ENCODE measurements around the gene PLA2R1. TPM values are rescaled to one million over a fixed set of nuclear protein-coding genes. Genes with fewer than 3 reads are reported as not detected.

Gene PLA2R1
- total RNA-seq, 3 donors from 2014 or later (not counting 1 experiment from before 2014, with no cell fraction given), result not detected

GRCh38 chr2:160087854-160088745, 25.7 kb upstream of the PLA2R1 start:
- Mint-ChIP-seq H3K4me1 (no peaks in the 10 kb centered on the region), H3K36me3 (peaks cover 42% of the 10 kb centered on the region), H3K9me3 (peaks cover 5 to 23% of the 10 kb centered on the region in 2 donors), H3K27ac (no peak overlapping the region), H3K27me3 (ENCODE audit: low read depth in 2 of 2) (peaks cover 0 to 13% of the 10 kb centered on the region in 2 donors), H3K4me3 (no peak overlapping the region)
- no peak for ATAC-seq
- DNase-seq, result peak in 1 of 2 donors; percentile 14
- H3K9me3 ChIP-seq (ENCODE audit: control insufficient read depth, insufficient read depth, low read length), result peaks cover 53% of the 10 kb centered on the region
- WGBS (ENCODE audit: insufficient coverage), result 89% methylated on average over 4 of the region's 4 CpGs
- intact Hi-C loops (cut with micrococcal nuclease), result no loop called here
- TF ChIP-seq, protein P1, sequence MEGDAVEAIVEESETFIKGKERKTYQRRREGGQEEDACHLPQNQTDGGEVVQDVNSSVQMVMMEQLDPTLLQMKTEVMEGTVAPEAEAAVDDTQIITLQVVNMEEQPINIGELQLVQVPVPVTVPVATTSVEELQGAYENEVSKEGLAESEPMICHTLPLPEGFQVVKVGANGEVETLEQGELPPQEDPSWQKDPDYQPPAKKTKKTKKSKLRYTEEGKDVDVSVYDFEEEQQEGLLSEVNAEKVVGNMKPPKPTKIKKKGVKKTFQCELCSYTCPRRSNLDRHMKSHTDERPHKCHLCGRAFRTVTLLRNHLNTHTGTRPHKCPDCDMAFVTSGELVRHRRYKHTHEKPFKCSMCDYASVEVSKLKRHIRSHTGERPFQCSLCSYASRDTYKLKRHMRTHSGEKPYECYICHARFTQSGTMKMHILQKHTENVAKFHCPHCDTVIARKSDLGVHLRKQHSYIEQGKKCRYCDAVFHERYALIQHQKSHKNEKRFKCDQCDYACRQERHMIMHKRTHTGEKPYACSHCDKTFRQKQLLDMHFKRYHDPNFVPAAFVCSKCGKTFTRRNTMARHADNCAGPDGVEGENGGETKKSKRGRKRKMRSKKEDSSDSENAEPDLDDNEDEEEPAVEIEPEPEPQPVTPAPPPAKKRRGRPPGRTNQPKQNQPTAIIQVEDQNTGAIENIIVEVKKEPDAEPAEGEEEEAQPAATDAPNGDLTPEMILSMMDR (IDR thresholded peaks at IDR 0.05), result no peak
- H3K36me3 ChIP-seq (ENCODE audit: control insufficient read depth, insufficient read depth, low read length), result no peaks in the 10 kb centered on the region
- no peak overlapping the region for H3K27ac ChIP-seq (ENCODE audit: low read length)
- no peak overlapping the region for H3K4me3 ChIP-seq (ENCODE audit: low read length)
- no peaks in the 10 kb centered on the region for H3K4me1 ChIP-seq (ENCODE audit: control insufficient read depth, insufficient read depth, low read length)
- no peaks in the 10 kb centered on the region for H3K27me3 ChIP-seq (ENCODE audit: control insufficient read depth, insufficient read depth, low read length)

DNA sequence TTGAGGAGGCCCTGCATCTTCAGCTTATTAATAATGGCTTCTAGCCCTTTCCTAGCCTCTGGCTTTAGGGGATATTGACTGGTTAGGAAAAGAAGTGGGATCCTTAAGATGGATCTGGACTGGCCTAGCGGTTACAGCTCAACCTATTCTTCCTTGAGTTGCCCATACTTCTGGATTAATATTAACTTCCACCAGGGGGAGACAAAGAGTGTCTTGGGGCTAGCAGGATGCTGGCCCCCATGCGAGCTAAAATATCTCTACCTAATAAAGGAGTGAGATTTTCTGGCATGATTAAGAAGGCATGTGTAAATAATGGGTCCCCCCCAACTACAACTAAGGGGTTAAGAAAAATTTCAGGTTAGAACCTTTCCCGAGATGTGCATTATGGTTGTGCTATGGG, 23.2 kb upstream of the PLA2R1 start:
- H3K36me3 ChIP-seq (ENCODE audit: control insufficient read depth, insufficient read depth, low read length), result no peaks in the 10 kb centered on the region
- H3K4me1 ChIP-seq (ENCODE audit: control insufficient read depth, insufficient read depth, low read length), result no peaks in the 10 kb centered on the region
- no peak overlapping the region for H3K27ac Mint-ChIP-seq
- H3K9me3 ChIP-seq (ENCODE audit: control insufficient read depth, insufficient read depth, low read length), result peaks cover 53% of the 10 kb centered on the region
- intact Hi-C loops (cut with micrococcal nuclease), result no loop called here
- no peaks in the 10 kb centered on the region for H3K4me1 Mint-ChIP-seq
- peaks cover 30% of the 10 kb centered on the region for H3K36me3 Mint-ChIP-seq
- WGBS (ENCODE audit: insufficient coverage), result 100% methylated on average over 1 of the region's 3 CpGs
- ATAC-seq, result no peak
- H3K27me3 Mint-ChIP-seq (ENCODE audit: low read depth in 2 of 2), result peaks cover 0 to under 1% of the 10 kb centered on the region in 2 donors
- TF ChIP-seq, protein P1 (IDR thresholded peaks at IDR 0.05), result no peak
- DNase-seq, result no peak
- no peaks in the 10 kb centered on the region for H3K27me3 ChIP-seq (ENCODE audit: control insufficient read depth, insufficient read depth, low read length)
- H3K4me3 ChIP-seq (ENCODE audit: low read length), result no peak overlapping the region
- H3K27ac ChIP-seq (ENCODE audit: low read length), result no peak overlapping the region
- H3K9me3 Mint-ChIP-seq, result peaks cover 5 to 18% of the 10 kb centered on the region in 2 donors
- no peak overlapping the region for H3K4me3 Mint-ChIP-seq

GRCh38 chr2:160077912-160078810, 15.7 kb upstream of the PLA2R1 start:
- 82% methylated on average over 3 of the region's 4 CpGs for WGBS (ENCODE audit: insufficient coverage)
- Mint-ChIP-seq H3K4me1 (no peaks in the 10 kb centered on the region), H3K4me3 (no peak overlapping the region), H3K36me3 (no peaks in the 10 kb centered on the region), H3K27ac (no peak overlapping the region), H3K27me3 (ENCODE audit: low read depth in 2 of 2) (no peaks in the 10 kb centered on the region), H3K9me3 (peaks cover 0 to 2% of the 10 kb centered on the region in 2 donors)
- H3K4me3 ChIP-seq (ENCODE audit: low read length), result no peak overlapping the region
- peaks cover 2% of the 10 kb centered on the region for H3K27me3 ChIP-seq (ENCODE audit: control insufficient read depth, insufficient read depth, low read length)
- TF ChIP-seq, protein P1 (IDR thresholded peaks at IDR 0.05), result no peak
- ATAC-seq (no peak), DNase-seq (no peak)
- H3K36me3 ChIP-seq (ENCODE audit: control insufficient read depth, insufficient read depth, low read length), result no peaks in the 10 kb centered on the region
- intact Hi-C loops (cut with micrococcal nuclease), result no loop called here
- H3K9me3 ChIP-seq (ENCODE audit: control insufficient read depth, insufficient read depth, low read length), result no peaks in the 10 kb centered on the region
- H3K27ac ChIP-seq (ENCODE audit: low read length), result no peak overlapping the region
- H3K4me1 ChIP-seq (ENCODE audit: control insufficient read depth, insufficient read depth, low read length), result no peaks in the 10 kb centered on the region
